CD4-positive, alpha-beta T cell treated with Interleukin-15 for 4 hours (primary cell): ENCODE data around the gene VWA3B.
"Not testable (repeated sequence)": the region's sequence is repeated elsewhere in the genome, so short reads cannot be mapped to it uniquely, and the experiment has no call there.

Source experiments
- DNase-seq: peaks from one replicate; pipeline ENCODE4 v3.0.0-alpha.2; 2020; ENCODE audit warnings: low spot score

Gene VWA3B

DNA sequence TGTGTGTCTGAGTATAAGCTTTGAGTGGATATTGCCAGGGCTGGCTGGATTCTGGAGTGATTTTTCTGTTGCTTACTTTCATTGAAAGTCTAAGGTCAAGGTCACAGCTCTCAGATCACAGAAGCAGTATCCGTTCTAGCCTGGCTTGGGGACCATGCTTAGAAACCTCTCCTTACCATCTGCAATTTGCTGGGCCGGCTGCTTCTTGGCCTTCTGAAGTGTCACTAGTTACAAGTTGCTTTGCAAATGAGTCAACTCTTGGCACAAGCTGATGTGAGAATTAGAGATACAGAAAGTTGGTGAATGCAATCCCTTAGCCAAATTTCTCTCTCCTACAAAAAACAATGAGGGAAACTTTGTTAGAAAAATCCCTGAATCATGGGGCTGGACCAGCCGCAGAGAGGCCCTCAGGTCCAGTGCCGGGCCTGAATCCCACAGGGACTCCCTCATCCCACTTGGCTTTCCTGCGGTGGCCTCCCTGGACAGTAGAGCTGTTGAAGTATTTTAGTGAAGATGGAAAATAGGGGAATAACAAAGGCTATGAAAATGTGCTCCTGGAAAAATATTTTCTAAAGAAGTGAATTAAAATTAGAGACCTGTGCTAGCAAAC lies 166.6 kb downstream of the VWA3B start:
- DNase-seq = no peak

- no peak for DNase-seq
Measured at GRCh38 chr2:98254504-98255059, 167.6 kb downstream of the VWA3B start.

DNA sequence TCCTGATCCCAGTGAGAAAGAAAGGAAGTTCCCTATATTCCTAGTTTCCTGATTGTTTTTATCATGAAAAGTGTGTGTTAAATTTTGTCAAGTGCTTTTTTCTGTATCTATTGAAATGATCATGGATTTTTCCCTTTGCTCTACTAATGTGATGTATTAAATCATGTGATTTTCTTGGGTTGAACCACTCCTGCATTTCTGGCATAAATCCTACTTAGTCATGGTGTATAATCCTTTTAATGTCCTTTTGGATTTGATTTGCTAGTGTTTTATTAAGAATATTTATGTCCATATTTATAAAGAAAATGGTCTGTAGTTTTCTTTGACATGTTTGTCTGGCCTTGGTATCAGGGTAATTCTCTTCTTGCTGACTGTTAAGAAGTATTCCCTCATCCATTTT lies 171.9 kb downstream of the VWA3B start:
- no peak for DNase-seq

DNA sequence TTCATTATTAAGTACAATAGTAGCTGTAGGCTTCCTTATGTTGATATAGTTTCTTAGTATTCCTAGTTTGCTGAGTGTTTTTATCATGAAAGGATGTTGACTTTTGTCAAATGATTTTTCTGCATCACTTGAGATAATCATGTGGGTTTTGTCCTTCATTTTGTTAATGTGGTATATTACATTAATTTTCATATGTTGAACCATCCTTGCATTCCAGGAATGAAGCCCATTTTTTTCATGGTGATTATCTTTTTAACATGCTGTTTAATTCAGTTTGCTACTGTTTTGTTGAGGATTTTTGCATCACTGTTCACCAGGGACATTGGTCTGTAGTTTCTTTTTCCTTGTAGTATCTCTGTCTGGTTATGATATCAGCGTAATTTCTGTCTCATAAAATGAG lies 176.4 kb downstream of the VWA3B start:
- DNase-seq = no peak

- not testable (repeated sequence) for DNase-seq
Measured at GRCh38 chr2:98268225-98268624, 181.3 kb downstream of the VWA3B start.

DNA sequence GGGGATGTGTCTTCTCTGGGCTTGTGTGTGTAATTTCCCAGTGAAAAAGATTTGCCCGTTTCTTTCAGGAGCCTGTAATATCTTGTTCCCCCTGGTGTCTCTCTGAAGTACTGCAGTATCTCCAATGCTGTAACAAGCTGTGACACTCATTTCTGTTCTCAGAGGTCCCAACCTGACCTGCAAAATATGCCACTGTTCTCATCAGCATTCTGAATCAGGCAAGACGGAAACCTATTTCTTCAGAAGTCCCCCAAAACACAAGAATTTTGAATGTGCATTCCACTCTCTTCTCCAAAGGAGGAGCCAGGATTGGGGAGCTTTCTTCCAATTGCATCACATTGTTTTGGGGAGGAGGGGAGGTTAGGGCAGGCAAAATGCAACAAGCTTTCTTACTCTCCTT lies 182.3 kb downstream of the VWA3B start:
- DNase-seq = no peak

GRCh38 chr2:98269830-98270229 lies 182.9 kb downstream of the VWA3B start:
- DNase-seq = no peak

DNA sequence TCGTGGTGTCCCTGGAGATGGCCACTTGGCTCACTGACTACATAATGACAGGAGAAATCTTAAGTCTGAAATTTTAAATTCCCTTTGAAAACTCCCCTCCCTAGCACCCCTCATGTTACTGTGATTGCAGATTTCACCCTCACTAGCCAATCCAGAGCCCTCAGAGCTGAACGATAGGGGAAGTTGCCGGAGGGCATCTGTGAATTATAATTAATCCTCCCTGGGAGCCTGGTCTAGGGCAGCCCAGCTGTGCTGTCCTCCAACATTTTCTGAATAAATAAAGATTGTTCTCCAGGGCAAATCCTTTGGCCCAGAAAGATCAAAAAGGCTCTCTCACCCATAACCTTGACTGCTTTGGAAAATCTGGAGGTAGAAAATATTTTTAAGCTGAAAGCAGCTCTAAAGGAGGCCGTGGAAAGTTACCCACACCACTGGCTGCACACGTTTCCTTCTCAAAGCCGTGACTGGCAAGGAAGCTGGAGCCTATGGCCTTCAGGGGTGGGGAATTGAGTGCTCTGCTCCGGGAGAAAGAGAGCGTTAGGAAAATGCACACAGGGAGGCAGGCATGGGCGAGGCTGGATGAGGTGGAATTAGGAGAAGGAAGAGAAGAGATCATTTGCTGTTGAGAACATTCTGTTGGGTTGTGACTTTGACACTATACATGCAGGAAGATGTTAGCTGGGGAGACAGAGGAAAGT lies 190.3 kb downstream of the VWA3B start:
- no peak for DNase-seq

DNA sequence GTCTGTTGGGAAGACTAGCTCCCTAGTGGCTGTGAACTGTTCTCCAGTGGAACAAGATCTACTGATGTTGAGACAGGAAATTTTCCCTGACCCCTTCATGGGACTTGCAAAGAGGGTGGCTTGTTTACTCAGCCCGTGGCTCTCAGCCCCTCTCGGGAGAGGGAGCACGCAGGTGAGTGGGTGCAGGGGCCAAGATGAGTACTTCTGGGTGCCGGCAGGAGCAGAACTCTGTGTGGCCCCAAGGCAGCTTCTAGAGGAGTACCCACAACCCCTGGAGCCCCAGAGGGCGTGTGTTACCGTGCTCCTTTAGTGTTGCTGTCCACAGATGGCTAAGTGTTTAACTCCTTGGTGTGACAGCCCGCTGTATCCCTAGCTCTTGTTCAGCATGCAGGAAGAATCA lies 191.1 kb downstream of the VWA3B start:
- no peak for DNase-seq

DNA sequence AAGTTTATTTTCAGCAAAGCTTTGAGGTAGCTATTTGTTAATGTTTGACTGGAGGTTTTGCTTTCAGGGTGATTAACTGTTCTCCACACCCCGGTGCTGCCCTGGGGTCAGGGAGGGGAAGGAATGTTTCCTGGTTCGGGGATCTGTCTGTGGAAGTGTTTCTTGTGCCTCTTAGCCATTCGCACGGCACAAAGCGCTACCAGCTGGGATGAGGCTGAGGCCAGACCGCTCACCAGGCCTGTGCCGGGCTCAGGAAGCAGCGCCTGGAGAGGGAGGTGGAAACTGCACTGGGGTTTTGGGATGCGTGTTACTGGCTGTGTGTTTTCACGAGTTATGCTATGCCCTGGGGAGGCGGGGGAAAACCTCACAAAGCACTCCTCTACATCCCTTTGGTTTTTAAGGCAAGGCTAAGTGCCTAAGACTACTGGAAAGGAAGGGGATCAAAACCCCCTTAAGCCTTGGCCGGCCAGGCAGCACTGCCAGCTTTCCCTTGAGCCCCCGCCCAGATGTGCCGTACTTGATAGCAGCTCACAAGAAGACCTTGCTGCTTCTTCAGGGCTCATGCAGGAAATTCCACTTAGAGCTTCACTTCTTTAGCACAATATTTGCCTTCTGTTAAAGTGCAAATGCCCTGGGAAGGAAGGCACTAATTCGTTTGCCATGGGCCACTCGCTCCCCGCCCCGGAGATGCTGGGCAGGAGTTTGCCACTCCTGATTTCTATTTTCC lies 193.6 kb downstream of the VWA3B start:
- DNase-seq = no peak

GRCh38 chr2:98281607-98282006 lies 194.6 kb downstream of the VWA3B start:
- DNase-seq = no peak

DNA sequence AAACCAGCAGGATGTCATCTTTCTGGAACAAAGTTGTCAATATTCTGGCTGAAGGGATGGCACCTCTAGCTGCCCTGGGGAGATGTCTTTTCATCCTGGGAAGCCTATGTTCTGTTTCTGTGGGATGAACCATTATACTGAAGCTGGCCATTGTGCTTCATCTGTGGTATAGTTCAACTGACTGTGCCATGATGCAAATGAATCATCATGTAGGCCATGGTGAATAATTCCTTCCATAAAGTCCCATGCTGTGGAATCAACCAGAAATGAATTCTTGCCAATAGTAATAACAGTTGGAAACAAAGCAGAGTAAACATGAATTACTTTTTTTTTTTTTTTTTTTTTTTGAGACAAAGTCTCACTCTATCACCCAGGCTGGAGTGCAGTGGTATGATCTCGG lies 195.1 kb downstream of the VWA3B start:
- DNase-seq = no peak

GRCh38 chr2:98293030-98293429 lies 206.1 kb downstream of the VWA3B start:
- no peak for DNase-seq

- DNase-seq = no peak
Measured at GRCh38 chr2:98293931-98294687, 207.1 kb downstream of the VWA3B start.

- DNase-seq = no peak
Measured at GRCh38 chr2:98294711-98295110, 207.7 kb downstream of the VWA3B start.

- no peak for DNase-seq
Measured at GRCh38 chr2:98295275-98295674, 208.3 kb downstream of the VWA3B start.

DNA sequence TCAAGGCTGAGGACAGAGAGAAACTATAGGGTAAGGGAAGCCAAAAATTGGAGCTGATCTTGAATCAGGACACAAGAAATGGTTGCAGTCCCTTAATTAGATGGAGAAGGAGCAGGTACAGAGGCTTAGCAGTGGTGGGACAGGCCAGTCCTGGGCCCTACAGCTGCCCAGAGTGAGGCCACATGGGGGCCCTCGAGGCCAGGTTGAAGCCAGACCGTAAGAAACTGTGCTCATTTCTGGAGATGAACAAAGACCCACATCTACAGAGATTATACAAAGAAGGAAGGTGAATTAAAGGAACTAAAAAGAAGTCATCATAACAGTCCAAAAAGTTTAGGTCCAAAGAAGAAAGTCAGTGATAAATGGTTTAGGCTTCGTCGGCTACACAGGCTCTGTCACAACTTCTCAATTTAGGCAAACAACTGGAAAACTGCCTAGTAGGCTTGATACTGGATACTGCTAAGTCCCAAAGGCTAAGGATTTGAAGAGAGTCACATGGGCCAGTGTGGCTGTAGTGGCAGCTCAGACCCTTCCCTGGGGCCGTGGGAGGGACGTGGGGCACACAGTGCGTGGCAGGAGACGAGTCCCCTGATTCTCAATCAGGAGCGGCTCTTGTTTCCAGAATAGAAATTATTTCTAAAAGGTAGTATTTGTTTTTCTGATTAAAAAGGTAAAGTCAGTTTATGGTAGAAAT lies 208.9 kb downstream of the VWA3B start:
- DNase-seq = no peak

GRCh38 chr2:98296440-98296839 lies 209.5 kb downstream of the VWA3B start:
- no peak for DNase-seq

DNA sequence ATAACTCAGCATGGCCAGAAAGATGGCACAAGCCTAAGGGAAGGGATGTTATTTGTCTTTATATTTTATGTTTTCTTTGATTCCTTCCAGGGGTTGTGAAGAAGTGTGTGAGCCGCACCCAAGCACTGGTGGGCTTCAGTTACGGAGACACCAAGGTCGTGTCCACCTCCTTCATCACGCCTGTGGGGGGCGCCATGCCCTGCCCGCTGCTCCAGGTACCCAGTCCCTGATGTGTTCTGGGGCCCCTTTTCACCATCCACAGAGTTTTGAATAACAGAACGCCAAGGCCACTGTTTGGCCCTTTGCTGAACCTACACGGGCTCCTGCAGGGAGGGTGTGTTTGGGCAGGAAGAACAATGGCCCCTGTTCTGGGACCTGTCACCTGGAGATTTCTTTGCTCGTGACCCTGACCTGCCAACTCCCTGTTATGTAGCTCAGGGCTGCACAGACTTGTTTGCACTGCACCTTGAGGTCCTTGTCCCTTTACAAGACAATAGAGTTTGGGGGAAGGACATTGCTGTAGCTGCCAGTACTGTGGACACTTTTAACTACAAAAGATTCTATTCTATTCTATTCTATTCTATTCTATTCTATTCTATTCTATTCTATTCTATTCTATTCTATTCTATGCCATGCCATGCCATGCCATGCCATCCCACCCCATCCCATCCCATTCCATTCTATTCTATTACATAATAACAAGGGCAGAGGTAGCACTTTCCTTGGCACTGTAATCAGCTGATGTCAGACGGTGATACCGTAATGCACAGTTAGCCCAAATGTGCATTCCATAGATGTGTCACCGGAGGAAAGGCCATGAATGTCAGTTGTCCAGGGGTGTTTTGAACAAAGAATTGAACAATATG lies 211.1 kb downstream of the VWA3B start:
- DNase-seq = no peak

- DNase-seq = no peak
Measured at GRCh38 chr2:98298683-98299164, 211.8 kb downstream of the VWA3B start.
